Liver (tissue), 9 donors: Measurements from ENCODE around the gene RALGAPA2. TPM values are rescaled to one million over a fixed set of nuclear protein-coding genes. Genes with fewer than 3 reads are reported as not detected.

ENCODE experiments used
- DNase-seq: peaks from one replicate; pipeline ENCODE4 v3.0.0-alpha.2; 2017; ENCODE audit warnings: low spot score
- H3K27ac ChIP-seq, 2 donors: one replicate each; pipeline ENCODE4 v1.7.0; 2013; ENCODE audit warnings: inconsistent platforms in 2 of 2, low read length in 2 of 2, control low read depth in 1 of 2, low read depth in 1 of 2, mild to moderate bottlenecking in 1 of 2
- H3K27me3 ChIP-seq, 4 donors: one replicate each; pipeline versions ENCODE4 v1.6.1 to v1.7.0; 2013; ENCODE audit warnings: low read length in 3 of 4, inconsistent platforms in 1 of 4, mild to moderate bottlenecking in 1 of 4, moderate library complexity in 1 of 4; ENCODE audit not compliant: control insufficient read depth in 4 of 4, insufficient read depth in 4 of 4
- H3K36me3 ChIP-seq, 4 donors: one replicate each; pipeline versions ENCODE4 v1.6.1 to v1.7.0; 2013; ENCODE audit warnings: low read length in 3 of 4, mild to moderate bottlenecking in 3 of 4, low read depth in 1 of 4, moderate library complexity in 1 of 4; ENCODE audit not compliant: control insufficient read depth in 4 of 4, insufficient read depth in 3 of 4
- H3K4me1 ChIP-seq, 4 donors: one replicate each; pipeline versions ENCODE4 v1.6.1 to v1.7.0; 2013; ENCODE audit warnings: low read length in 3 of 4, mild to moderate bottlenecking in 3 of 4, moderate library complexity in 1 of 4; ENCODE audit not compliant: control insufficient read depth in 4 of 4, insufficient read depth in 4 of 4
- H3K4me3 ChIP-seq, 3 donors: one replicate each; pipeline versions ENCODE4 v1.6.1 to v1.7.0; 2013; ENCODE audit warnings: low read length in 3 of 3, control low read depth in 1 of 3, low read depth in 1 of 3, mild to moderate bottlenecking in 1 of 3
- H3K9ac ChIP-seq, 2 donors: one replicate each; pipeline ENCODE4 v1.7.0; 2013; ENCODE audit warnings: low read length in 2 of 2, mild to moderate bottlenecking in 2 of 2, moderate library complexity in 2 of 2, control low read depth in 1 of 2, low read depth in 1 of 2
- H3K9me3 ChIP-seq, 4 donors: one replicate each; pipeline versions ENCODE4 v1.6.1 to v1.7.0; 2013; ENCODE audit warnings: low read length in 3 of 4; ENCODE audit not compliant: control insufficient read depth in 4 of 4
- CTCF ChIP-seq: fragments of 150-350 bp; IDR thresholded peaks from 2 replicates; pipeline ENCODE4 v1.5.1; 2017; ENCODE audit warnings: improper control_type of control experiment, low read depth, low read length; ENCODE audit not compliant: missing input control
- EGR1 ChIP-seq, 2 donors: IDR thresholded peaks; 2 replicates each; pipeline ENCODE4 v1.6.1; 2016 to 2018; ENCODE audit warnings: antibody characterized with exemption in 2 of 2, low read depth in 2 of 2
- FOXA1 ChIP-seq: IDR thresholded peaks from 2 replicates; pipeline ENCODE4 v1.6.1; 2016; ENCODE audit warnings: antibody characterized with exemption
- FOXA2 ChIP-seq: IDR thresholded peaks from 2 replicates; pipeline ENCODE4 v1.6.1; 2016; ENCODE audit warnings: antibody characterized with exemption
- GABPA ChIP-seq, 2 donors: IDR thresholded peaks in 1 of 2; conservative IDR thresholded peaks in 1 of 2; 2 replicates each; pipeline ENCODE4 v1.6.1; 2016; ENCODE audit warnings: antibody characterized with exemption in 2 of 2, mild to moderate bottlenecking in 1 of 2, moderate library complexity in 1 of 2
- HNF4A ChIP-seq, 2 donors: conservative IDR thresholded peaks; 2 replicates each; pipeline ENCODE4 v1.6.1; 2016; ENCODE audit warnings: antibody characterized with exemption in 2 of 2, mild to moderate bottlenecking in 2 of 2
- HNF4G ChIP-seq: IDR thresholded peaks from 2 replicates; pipeline ENCODE4 v1.6.1; 2016; ENCODE audit warnings: antibody characterized with exemption
- JUND ChIP-seq, 2 donors: IDR thresholded peaks; 2 replicates each; pipeline ENCODE4 v1.6.1; 2016; ENCODE audit warnings: antibody characterized with exemption in 2 of 2
- MAX ChIP-seq: IDR thresholded peaks from 2 replicates; pipeline ENCODE4 v1.6.1; 2016; ENCODE audit warnings: antibody characterized with exemption
- NR2F2 ChIP-seq: IDR thresholded peaks from 2 replicates; pipeline ENCODE4 v1.6.1; 2016; ENCODE audit warnings: antibody characterized with exemption
- RAD21 ChIP-seq, 2 donors: IDR thresholded peaks; 2 replicates each; pipeline ENCODE4 v1.6.1; 2016; ENCODE audit warnings: antibody characterized with exemption in 2 of 2, mild to moderate bottlenecking in 2 of 2
- REST ChIP-seq: IDR thresholded peaks from 2 replicates; pipeline ENCODE4 v1.6.1; 2016; ENCODE audit warnings: antibody characterized with exemption, mild to moderate bottlenecking
- RXRA ChIP-seq, 2 donors: IDR thresholded peaks; 2 replicates each; pipeline ENCODE4 v1.6.1; 2017 to 2018; ENCODE audit warnings: antibody characterized with exemption in 2 of 2, mild to moderate bottlenecking in 1 of 2
- SP1 ChIP-seq: IDR thresholded peaks from 2 replicates; pipeline ENCODE4 v1.6.1; 2018; ENCODE audit warnings: antibody characterized with exemption, mild to moderate bottlenecking
- TAF1 ChIP-seq: conservative IDR thresholded peaks from 2 replicates; pipeline ENCODE4 v1.6.1; 2016; ENCODE audit warnings: antibody characterized with exemption, mild to moderate bottlenecking
- YY1 ChIP-seq: IDR thresholded peaks from 2 replicates; pipeline ENCODE4 v1.6.1; 2016; ENCODE audit warnings: antibody characterized with exemption, mild to moderate bottlenecking
- WGBS: extraction: QIAGEN DNeasy Blood & Tissue Kit; methylation state at CpG from one replicate; pipeline ENCODE4 v1.1.7; 2013; 5-methylcytosine and 5-hydroxymethylcytosine counted together
- polyA plus RNA-seq, 2 donors: library from polyadenylated mRNA; stranded (reverse) in 1 of 2; unstranded in 1 of 2; fragments of 200-250 nt in 1 of 2; fragments of >200 nt in 1 of 2; fragmentation: Nextera tagmentation in 1 of 2; extraction: Ambion mirVana in 1 of 2; gene quantifications; one replicate each; pipeline versions ENCODE4 v1.2.1 to v1.2.3, GENCODE V29; 2013 to 2015
- total RNA-seq, 2 donors: library from RNA; depleted of rRNA; stranded (reverse); fragments of >200 nt; gene quantifications; one replicate each; pipeline ENCODE4 v1.2.3, GENCODE V29; 2014
- TF ChIP-seq, protein P1 (sequence below): IDR thresholded peaks from 2 replicates; pipeline ENCODE4 v1.6.1; 2016; ENCODE audit warnings: antibody characterized with exemption
- TF ChIP-seq, protein P2 (sequence below): IDR thresholded peaks from 2 replicates; pipeline ENCODE4 v1.6.1; 2016; ENCODE audit warnings: antibody characterized with exemption
- donor health status: healthy.
- donor health status: healthy.
- donor health status: healthy.
- donor health status: healthy.
- donor health status: healthy.

The RALGAPA2 gene
- total and polyA plus RNA-seq, 4 donors, result 14.8 to 89.9 (median 25.1) TPM

- TF ChIP-seq, protein P1, sequence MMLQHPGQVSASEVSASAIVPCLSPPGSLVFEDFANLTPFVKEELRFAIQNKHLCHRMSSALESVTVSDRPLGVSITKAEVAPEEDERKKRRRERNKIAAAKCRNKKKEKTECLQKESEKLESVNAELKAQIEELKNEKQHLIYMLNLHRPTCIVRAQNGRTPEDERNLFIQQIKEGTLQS, result no peak
- peak in 1 of 2 donors; percentile 16 for TF ChIP-seq RXRA (IDR thresholded peaks at IDR 0.05)
- DNase-seq, result no peak
Measured at GRCh38 chr20:20410678-20411077, 301.8 kb downstream of the RALGAPA2 start.

GRCh38 chr20:20409331-20409730 is 303.1 kb downstream of the RALGAPA2 start:
- Histone ChIP-seq H3K4me3 (no peak overlapping the region), H3K9ac (no peak overlapping the region), H3K27ac (no peak overlapping the region), H3K9me3 (no peaks in the 10 kb centered on the region), H3K4me1 (no peaks in the 10 kb centered on the region), H3K27me3 (no peaks in the 10 kb centered on the region), H3K36me3 (peaks cover 0 to 18% (median 6%) of the 10 kb centered on the region in 4 donors)
- TF ChIP-seq RXRA (IDR thresholded peaks at IDR 0.05) (no peak), SP1 (no peak), RAD21 (IDR thresholded peaks at IDR 0.05) (no peak), CTCF (no peak), HNF4A (conservative IDR thresholded peaks at IDR 0.05) (no peak), TAF1 (no peak), YY1 (no peak), FOXA2 (no peak), REST (no peak), MAX (no peak), HNF4G (no peak), JUND (IDR thresholded peaks at IDR 0.05) (no peak), EGR1 (IDR thresholded peaks at IDR 0.05; ENCODE audit: low read depth in 2 of 2) (no peak), NR2F2 (no peak), GABPA (IDR thresholded peaks at IDR 0.05 in 1 of 2, conservative IDR thresholded peaks at IDR 0.05 in 1 of 2) (no peak), FOXA1 (no peak)
- TF ChIP-seq, protein P1, result no peak
- TF ChIP-seq, protein P2, sequence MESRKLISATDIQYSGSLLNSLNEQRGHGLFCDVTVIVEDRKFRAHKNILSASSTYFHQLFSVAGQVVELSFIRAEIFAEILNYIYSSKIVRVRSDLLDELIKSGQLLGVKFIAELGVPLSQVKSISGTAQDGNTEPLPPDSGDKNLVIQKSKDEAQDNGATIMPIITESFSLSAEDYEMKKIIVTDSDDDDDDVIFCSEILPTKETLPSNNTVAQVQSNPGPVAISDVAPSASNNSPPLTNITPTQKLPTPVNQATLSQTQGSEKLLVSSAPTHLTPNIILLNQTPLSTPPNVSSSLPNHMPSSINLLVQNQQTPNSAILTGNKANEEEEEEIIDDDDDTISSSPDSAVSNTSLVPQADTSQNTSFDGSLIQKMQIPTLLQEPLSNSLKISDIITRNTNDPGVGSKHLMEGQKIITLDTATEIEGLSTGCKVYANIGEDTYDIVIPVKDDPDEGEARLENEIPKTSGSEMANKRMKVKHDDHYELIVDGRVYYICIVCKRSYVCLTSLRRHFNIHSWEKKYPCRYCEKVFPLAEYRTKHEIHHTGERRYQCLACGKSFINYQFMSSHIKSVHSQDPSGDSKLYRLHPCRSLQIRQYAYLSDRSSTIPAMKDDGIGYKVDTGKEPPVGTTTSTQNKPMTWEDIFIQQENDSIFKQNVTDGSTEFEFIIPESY, result no peak
- DNase-seq, result no peak
- 93% methylated on average over 4 of the region's 4 CpGs for WGBS

More at GRCh38 chr20:20410678-20411077, 301.8 kb downstream of the RALGAPA2 start:
- no peaks in the 10 kb centered on the region for H3K4me1 ChIP-seq
- WGBS, result 48% methylated on average over 6 of the region's 6 CpGs
- H3K9me3 ChIP-seq, result no peaks in the 10 kb centered on the region
- peaks cover 0 to 17% (median 4%) of the 10 kb centered on the region in 4 donors for H3K36me3 ChIP-seq
- H3K4me3 ChIP-seq, result no peak overlapping the region
- H3K9ac ChIP-seq, result no peak overlapping the region
- H3K27ac ChIP-seq, result no peak overlapping the region
- H3K27me3 ChIP-seq, result no peaks in the 10 kb centered on the region
